SK-N-SH (cell line): ENCODE measurements around the gene NAXD. TPM values are rescaled to one million over a fixed set of nuclear protein-coding genes. Genes with fewer than 3 reads are reported as not detected.

ENCODE experiments used
- CTCF ChIA-PET: fragments of 300-600, 350-600 bp; formaldehyde crosslinking; extraction: SDS; loops from one replicate; lab custom pipeline; 2021; lab: Yijun Ruan, JAX
- POLR2A ChIA-PET: fragments of 350-600 bp; sonication (Branson Sonifier 250); formaldehyde crosslinking; extraction: SDS; loops from one replicate; lab custom pipeline; 2020; ENCODE audit warnings: antibody characterized with exemption, inconsistent platforms; lab: Yijun Ruan, JAX
- DNase-seq: peaks from one replicate; pipeline ENCODE4 v3.0.0; 2012
- H2AFZ ChIP-seq: fragments of 200-600 bp; sonication (generic); 2 replicates; pipeline ENCODE4 v1.8.1; 2016; ENCODE audit warnings: antibody characterized with exemption, mild to moderate bottlenecking, low read depth
- H3F3A ChIP-seq: fragments of 200-600 bp; sonication (generic); replicated peaks from 2 replicates; pipeline ENCODE3; 2016; ENCODE audit warnings: antibody characterized with exemption, mild to moderate bottlenecking; ENCODE audit not compliant: insufficient read depth
- H3K27ac ChIP-seq, 2 experiments: fragments of 200-500 bp in 1 of 2; fragments of 200-600 bp in 1 of 2; sonication (Bioruptor generic) in 1 of 2; sonication (generic), shearing (Covaris generic) in 1 of 2; 2 replicates each; pipeline versions ENCODE4 v1.5.1 to v1.6.1; 2014 to 2016; ENCODE audit warnings: low read depth in 2 of 2, inconsistent platforms in 1 of 2, low read length in 1 of 2, mild to moderate bottlenecking in 1 of 2, mixed read lengths in 1 of 2
- H3K27me3 ChIP-seq: fragments of 200-600 bp; sonication (generic), shearing (Covaris generic); 2 replicates; pipeline ENCODE4 v1.6.1; 2016; ENCODE audit warnings: mixed run types; ENCODE audit not compliant: insufficient read depth
- H3K36me3 ChIP-seq, 2 experiments: fragments of 200-500 bp in 1 of 2; fragments of 200-600 bp in 1 of 2; sonication (Bioruptor generic) in 1 of 2; sonication (generic) in 1 of 2; replicated peaks in 1 of 2; 2 replicates each; pipeline versions ENCODE3 to v1.5.1; 2014 to 2016; ENCODE audit warnings: low read length in 1 of 2, mild to moderate bottlenecking in 1 of 2; ENCODE audit not compliant: insufficient read depth in 2 of 2, control insufficient read depth in 1 of 2
- H3K4me1 ChIP-seq, 2 experiments: fragments of 200-500 bp in 1 of 2; fragments of 200-600 bp in 1 of 2; sonication (Bioruptor generic) in 1 of 2; sonication (generic), shearing (Covaris generic) in 1 of 2; 2 replicates each; pipeline versions ENCODE4 v1.5.1 to v1.6.1; 2014 to 2016; ENCODE audit warnings: low read depth in 1 of 2, low read length in 1 of 2, mixed run types in 1 of 2; ENCODE audit not compliant: insufficient read depth in 2 of 2, control insufficient read depth in 1 of 2
- H3K4me2 ChIP-seq: fragments of 200-600 bp; sonication (generic), shearing (Covaris generic); 2 replicates; pipeline ENCODE4 v1.6.1; 2017; ENCODE audit warnings: mixed run types
- H3K4me3 ChIP-seq, 2 experiments: fragments of 200-500 bp in 1 of 2; fragments of 200-600 bp in 1 of 2; sonication (Bioruptor generic) in 1 of 2; sonication (generic), shearing (Covaris generic) in 1 of 2; 2 replicates each; pipeline versions ENCODE4 v1.5.1 to v1.8.1; 2014 to 2016; ENCODE audit warnings: low read depth in 2 of 2, inconsistent platforms in 1 of 2, low read length in 1 of 2, mild to moderate bottlenecking in 1 of 2, mixed read lengths in 1 of 2, moderate library complexity in 1 of 2
- H3K79me2 ChIP-seq: fragments of 200-600 bp; sonication (generic); 2 replicates; pipeline ENCODE4 v1.8.1; 2017; ENCODE audit warnings: mild to moderate bottlenecking; ENCODE audit not compliant: insufficient read depth
- H3K9ac ChIP-seq: fragments of 200-600 bp; sonication (generic); 2 replicates; pipeline ENCODE4 v1.6.1; 2017; ENCODE audit warnings: mixed run types
- H3K9me2 ChIP-seq: fragments of 200-600 bp; sonication (generic); 2 replicates; pipeline ENCODE4 v1.6.1; 2017; ENCODE audit warnings: mixed run types
- H3K9me3 ChIP-seq: fragments of 200-600 bp; sonication (generic); 2 replicates; pipeline ENCODE4 v1.6.1; 2017; ENCODE audit warnings: mixed run types, mild to moderate bottlenecking, moderate library complexity
- H4K20me1 ChIP-seq: fragments of 200-600 bp; sonication (generic); 2 replicates; pipeline ENCODE4 v1.6.1; 2017; ENCODE audit warnings: mild to moderate bottlenecking, mixed run types; ENCODE audit not compliant: insufficient read depth
- CHD2 ChIP-seq: fragments of 150-350 bp; IDR thresholded peaks from 2 replicates; pipeline ENCODE4 v1.6.1; 2018; ENCODE audit warnings: low read length; ENCODE audit not compliant: partially characterized antibody
- FOXJ3 ChIP-seq: sonication (generic); formaldehyde crosslinking; IDR thresholded peaks from 2 replicates; pipeline ENCODE4 v1.5.1; 2020; ENCODE audit warnings: mild to moderate bottlenecking, missing genetic modification reagents
- GATA2 ChIP-seq: sonication (generic); formaldehyde crosslinking; IDR thresholded peaks from 2 replicates; pipeline ENCODE4 v1.5.0; 2020; ENCODE audit warnings: mild to moderate bottlenecking, missing genetic modification reagents
- MEF2A ChIP-seq: IDR thresholded peaks from 2 replicates; pipeline ENCODE4 v1.4.0; 2012; ENCODE audit warnings: low read depth, borderline replicate concordance
- POLR2AphosphoS5 ChIP-seq: IDR thresholded peaks from 2 replicates; pipeline ENCODE4 v1.6.1; 2012; ENCODE audit warnings: low read depth, low read length
- RAD21 ChIP-seq: IDR thresholded peaks from 2 replicates; pipeline ENCODE4 v1.6.1; 2012; ENCODE audit warnings: mild to moderate bottlenecking, low read length
- SIN3A ChIP-seq: IDR thresholded peaks from 2 replicates; pipeline ENCODE4 v1.6.1; 2012; ENCODE audit warnings: low read depth, mild to moderate bottlenecking, low read length, moderate library complexity, borderline replicate concordance
- SMC3 ChIP-seq: IDR thresholded peaks from 2 replicates; pipeline ENCODE4 v1.6.1; 2012; ENCODE audit warnings: low read depth, low read length, improper control_type of control experiment
- TCF12 ChIP-seq: IDR thresholded peaks from 2 replicates; pipeline ENCODE4 v1.4.0; 2012
- TEAD4 ChIP-seq: IDR thresholded peaks from 2 replicates; pipeline ENCODE4 v1.4.0; 2012; ENCODE audit warnings: mild to moderate bottlenecking, borderline replicate concordance; ENCODE audit not compliant: insufficient read depth
- USF1 ChIP-seq: IDR thresholded peaks from 2 replicates; pipeline ENCODE4 v1.4.0; 2012; ENCODE audit warnings: low read depth, borderline replicate concordance
- ZBTB33 ChIP-seq: IDR thresholded peaks from 2 replicates; pipeline ENCODE4 v1.4.0; 2012; ENCODE audit warnings: low read depth, borderline replicate concordance
- WGBS: methylation state at CpG from one replicate; pipeline ENCODE4 v1.1.6; 2017; ENCODE audit warnings: low lambda C conversion rate; 5-methylcytosine and 5-hydroxymethylcytosine counted together
- polyA plus RNA-seq, 3 experiments: library from polyadenylated mRNA; depleted of rRNA; stranded (reverse); fragments of >200 nt; gene quantifications; 2 replicates each; pipeline ENCODE4 v1.2.3, GENCODE V29; 2012
- TF ChIP-seq, protein P1 (sequence below): fragments of 150-350 bp; IDR thresholded peaks from 2 replicates; pipeline ENCODE4 v1.6.1; 2016; ENCODE audit warnings: mild to moderate bottlenecking, low read depth, low read length
- TF ChIP-seq, protein P2 (sequence below): IDR thresholded peaks from 2 replicates; pipeline ENCODE4; 2012
- TF ChIP-seq, protein P3 (sequence below): fragments of 150-350 bp; IDR thresholded peaks from 2 replicates; pipeline ENCODE4 v1.6.1; 2017; ENCODE audit warnings: antibody characterized with exemption, low read length, low read depth, borderline replicate concordance

NAXD gene
- polyA plus RNA-seq, 1 of the 3 experiments (the other 2 are of a cell fraction), result 32.4 TPM

GRCh38 chr13:110645750-110646149, 30.4 kb downstream of the NAXD start:
- Histone ChIP-seq H3K4me2 (no peak overlapping the region), H3F3A (peaks cover 3% of the 10 kb centered on the region), H4K20me1 (no peaks in the 10 kb centered on the region), H3K4me3 (no peak overlapping the region), H3K4me1 (peaks cover 0 to 13% of the 10 kb centered on the region in 2 experiments; a peak in 1 of 4 replicates), H3K9me2 (no peaks in the 10 kb centered on the region), H3K9me3 (no peaks in the 10 kb centered on the region), H3K27ac (no peak overlapping the region), H3K36me3 (peaks cover 15 to 46% of the 10 kb centered on the region in 2 experiments), H3K27me3 (no peaks in the 10 kb centered on the region), H3K79me2 (no peaks in the 10 kb centered on the region), H3K9ac (no peak overlapping the region), H2AFZ (no peak overlapping the region)
- TF ChIP-seq, protein P1, sequence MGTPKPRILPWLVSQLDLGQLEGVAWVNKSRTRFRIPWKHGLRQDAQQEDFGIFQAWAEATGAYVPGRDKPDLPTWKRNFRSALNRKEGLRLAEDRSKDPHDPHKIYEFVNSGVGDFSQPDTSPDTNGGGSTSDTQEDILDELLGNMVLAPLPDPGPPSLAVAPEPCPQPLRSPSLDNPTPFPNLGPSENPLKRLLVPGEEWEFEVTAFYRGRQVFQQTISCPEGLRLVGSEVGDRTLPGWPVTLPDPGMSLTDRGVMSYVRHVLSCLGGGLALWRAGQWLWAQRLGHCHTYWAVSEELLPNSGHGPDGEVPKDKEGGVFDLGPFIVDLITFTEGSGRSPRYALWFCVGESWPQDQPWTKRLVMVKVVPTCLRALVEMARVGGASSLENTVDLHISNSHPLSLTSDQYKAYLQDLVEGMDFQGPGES, result no peak
- TF ChIP-seq TCF12 (no peak), TEAD4 (no peak), SMC3 (no peak), RAD21 (no peak), ZBTB33 (no peak), SIN3A (no peak)
- TF ChIP-seq, protein P2, sequence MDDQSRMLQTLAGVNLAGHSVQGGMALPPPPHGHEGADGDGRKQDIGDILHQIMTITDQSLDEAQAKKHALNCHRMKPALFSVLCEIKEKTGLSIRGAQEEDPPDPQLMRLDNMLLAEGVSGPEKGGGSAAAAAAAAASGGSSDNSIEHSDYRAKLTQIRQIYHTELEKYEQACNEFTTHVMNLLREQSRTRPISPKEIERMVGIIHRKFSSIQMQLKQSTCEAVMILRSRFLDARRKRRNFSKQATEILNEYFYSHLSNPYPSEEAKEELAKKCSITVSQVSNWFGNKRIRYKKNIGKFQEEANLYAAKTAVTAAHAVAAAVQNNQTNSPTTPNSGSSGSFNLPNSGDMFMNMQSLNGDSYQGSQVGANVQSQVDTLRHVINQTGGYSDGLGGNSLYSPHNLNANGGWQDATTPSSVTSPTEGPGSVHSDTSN, result no peak
- TF ChIP-seq, protein P3, sequence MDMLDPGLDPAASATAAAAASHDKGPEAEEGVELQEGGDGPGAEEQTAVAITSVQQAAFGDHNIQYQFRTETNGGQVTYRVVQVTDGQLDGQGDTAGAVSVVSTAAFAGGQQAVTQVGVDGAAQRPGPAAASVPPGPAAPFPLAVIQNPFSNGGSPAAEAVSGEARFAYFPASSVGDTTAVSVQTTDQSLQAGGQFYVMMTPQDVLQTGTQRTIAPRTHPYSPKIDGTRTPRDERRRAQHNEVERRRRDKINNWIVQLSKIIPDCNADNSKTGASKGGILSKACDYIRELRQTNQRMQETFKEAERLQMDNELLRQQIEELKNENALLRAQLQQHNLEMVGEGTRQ, result no peak
- CTCF ChIA-PET, result interaction anchor here (1.9 kb wide), 1 partner anchor 8 kb away, joined by 6 read pairs; no protein-coding TSS in a partner anchor
- no peak for DNase-seq
- 92% methylated on average over 10 of the region's 15 CpGs for WGBS
- POLR2A ChIA-PET, result no interaction called here

GRCh38 chr13:110646442-110647364, 31.4 kb downstream of the NAXD start:
- no peaks in the 10 kb centered on the region for H3K79me2 ChIP-seq
- peaks cover 3% of the 10 kb centered on the region for H3F3A ChIP-seq
- no peak for DNase-seq
- no peaks in the 10 kb centered on the region for H3K9me3 ChIP-seq
- H3K9ac ChIP-seq, result no peak overlapping the region
- CTCF ChIA-PET, result no interaction called here
- POLR2A ChIA-PET, result no interaction called here
- H2AFZ ChIP-seq, result no peak overlapping the region
- no peaks in the 10 kb centered on the region for H3K9me2 ChIP-seq
- no peaks in the 10 kb centered on the region for H4K20me1 ChIP-seq
- peaks cover 15 to 40% of the 10 kb centered on the region in 2 experiments for H3K36me3 ChIP-seq
- WGBS, result 94% methylated on average over 17 of the region's 29 CpGs
- H3K4me1 ChIP-seq, result peaks cover 0 to 4% of the 10 kb centered on the region in 2 experiments; a peak in 1 of 4 replicates
- H3K27ac ChIP-seq, result no peak overlapping the region
- no peak overlapping the region for H3K4me3 ChIP-seq
- H3K27me3 ChIP-seq, result no peaks in the 10 kb centered on the region
- H3K4me2 ChIP-seq, result no peak overlapping the region
- TF ChIP-seq CHD2 (no peak), MEF2A (no peak), GATA2 (no peak), FOXJ3 (CRISPR knock-in tag) (no peak), RAD21 (no peak), USF1 (no peak), POLR2AphosphoS5 (no peak), ZBTB33 (no peak)
- TF ChIP-seq, protein P1, result no peak
